Activated gamma-delta T cell (primary cell): ENCODE results near the gene CHST11.

Experiments used
- DNase-seq: peaks from one replicate; lab custom pipeline; 2025; lab: John Stamatoyannopoulos, UW

The CHST11 gene

DNA sequence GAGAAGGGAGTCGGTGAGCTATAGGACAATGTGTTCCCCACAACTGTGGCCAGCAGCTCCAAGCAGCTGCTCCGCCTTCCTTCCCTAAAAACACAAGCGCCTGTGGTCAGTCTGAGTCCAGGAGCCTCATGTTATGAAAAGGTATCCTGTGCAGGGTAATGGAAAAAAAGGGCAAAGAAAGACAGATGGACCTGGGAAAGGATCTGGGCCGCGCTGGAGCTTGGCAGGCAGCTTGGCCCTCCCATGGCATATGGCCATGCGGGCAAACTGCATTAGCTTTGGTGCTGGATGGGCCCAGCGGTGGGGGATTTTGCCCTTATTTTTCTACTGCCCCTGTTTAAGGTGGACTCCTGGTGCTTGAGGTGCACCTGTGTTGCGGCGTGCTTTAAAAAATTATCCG, 23.7 kb upstream of the CHST11 start:
- DNase-seq: no peak

GRCh38 chr12:104434129-104434528, 22.6 kb upstream of the CHST11 start:
- no peak for DNase-seq

DNA sequence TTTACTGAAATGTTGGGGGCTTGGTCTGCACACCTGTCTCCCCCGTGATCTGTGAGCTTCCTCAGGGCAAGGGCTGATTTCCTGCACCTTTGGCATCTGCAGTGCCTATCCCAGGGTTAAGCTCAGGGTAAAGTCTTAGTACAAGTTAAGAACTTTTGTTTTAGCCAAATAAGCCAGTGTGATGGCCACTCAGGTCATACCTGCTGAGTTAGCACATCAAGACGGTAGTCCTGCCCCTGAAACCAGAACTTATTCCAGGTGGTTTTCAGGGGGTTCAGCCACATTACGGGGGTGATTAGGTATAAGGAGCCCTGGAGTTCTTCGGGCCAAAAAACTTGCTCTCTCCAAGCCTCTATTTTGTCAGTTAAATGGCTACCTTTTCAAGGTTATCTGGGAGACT, 21.6 kb upstream of the CHST11 start:
- DNase-seq: no peak

DNA sequence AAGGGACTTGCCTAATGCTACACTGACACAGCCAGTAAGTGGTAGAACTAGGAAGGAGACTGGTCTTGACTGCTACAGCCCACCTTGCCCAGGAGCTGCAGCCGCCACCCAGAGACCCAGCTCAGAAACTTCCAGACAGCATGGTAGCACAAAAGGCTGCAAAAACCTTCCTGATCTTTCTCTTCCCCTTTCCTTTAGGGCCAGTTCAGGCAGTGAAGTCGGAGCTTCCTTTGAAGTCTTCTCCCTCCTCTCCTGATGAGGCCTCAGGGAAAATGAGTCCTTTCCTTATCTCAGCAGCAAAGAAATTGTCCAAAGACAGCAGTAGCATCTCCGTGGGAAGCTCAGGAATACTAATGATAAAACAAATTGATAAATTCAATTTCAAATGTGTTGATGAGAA, 21.0 kb upstream of the CHST11 start:
- DNase-seq: no peak

DNA sequence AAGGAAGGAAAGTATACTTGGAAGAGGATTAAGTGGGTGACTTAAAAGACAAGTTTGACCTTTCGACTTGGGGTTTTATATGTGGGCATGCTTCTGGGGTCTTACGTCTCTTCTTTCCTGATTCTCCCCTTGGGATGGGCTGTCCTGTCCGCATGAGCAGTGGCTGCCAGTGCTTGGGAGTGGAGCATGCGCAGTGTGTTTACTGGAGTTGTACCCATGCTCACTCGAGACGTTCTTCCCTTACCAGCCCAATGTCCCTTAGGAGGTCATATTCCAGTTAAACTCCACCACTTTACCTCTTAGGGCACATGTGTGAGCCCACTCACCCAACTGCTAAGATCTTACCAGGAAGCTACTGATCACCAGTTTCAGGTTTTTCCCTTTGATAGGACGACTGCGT, 20.0 kb upstream of the CHST11 start:
- no peak for DNase-seq

DNA sequence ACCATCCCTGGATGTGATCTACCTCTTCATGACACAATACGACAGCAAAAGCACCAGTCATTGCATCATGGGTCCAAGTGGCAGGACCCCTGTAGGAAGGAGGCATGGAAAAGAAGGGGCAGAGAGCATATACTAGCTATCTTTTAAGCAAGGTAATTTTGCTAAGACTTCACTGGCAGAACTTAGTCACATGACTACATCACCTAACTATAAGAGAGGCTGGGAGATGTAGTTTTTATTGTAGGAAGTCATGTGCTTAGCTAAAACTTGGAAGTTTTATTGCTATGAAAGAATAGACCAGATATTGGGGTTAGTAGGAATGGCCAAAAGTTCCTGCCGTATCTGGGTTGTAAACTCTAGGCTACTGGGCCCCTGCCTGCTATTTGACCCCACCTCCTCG, 18.6 kb upstream of the CHST11 start:
- no peak for DNase-seq

- DNase-seq: no peak
These were observed 17.6 kb upstream of the CHST11 start for GRCh38 chr12:104439137-104439536.

DNA sequence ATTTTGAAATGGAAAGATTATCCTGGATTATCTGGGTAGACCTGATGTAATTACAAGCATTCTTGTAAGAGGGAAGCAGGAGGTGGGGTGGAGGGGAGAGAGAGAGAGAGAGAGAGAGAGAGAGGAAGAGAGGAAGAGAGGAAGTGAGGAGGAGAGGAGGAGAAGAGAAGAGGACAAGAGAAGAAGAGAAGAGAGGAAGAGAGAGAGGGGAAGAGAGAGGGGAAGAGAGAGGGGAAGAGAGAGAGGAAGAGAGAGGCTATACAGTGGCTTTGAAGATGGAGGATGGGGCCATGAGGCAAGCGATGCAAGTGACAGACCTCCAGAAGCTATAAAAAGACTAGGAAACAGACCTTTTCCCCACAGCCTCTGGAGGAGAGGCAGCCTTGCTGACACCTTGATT, 13.7 kb upstream of the CHST11 start:
- DNase-seq: no peak

DNA sequence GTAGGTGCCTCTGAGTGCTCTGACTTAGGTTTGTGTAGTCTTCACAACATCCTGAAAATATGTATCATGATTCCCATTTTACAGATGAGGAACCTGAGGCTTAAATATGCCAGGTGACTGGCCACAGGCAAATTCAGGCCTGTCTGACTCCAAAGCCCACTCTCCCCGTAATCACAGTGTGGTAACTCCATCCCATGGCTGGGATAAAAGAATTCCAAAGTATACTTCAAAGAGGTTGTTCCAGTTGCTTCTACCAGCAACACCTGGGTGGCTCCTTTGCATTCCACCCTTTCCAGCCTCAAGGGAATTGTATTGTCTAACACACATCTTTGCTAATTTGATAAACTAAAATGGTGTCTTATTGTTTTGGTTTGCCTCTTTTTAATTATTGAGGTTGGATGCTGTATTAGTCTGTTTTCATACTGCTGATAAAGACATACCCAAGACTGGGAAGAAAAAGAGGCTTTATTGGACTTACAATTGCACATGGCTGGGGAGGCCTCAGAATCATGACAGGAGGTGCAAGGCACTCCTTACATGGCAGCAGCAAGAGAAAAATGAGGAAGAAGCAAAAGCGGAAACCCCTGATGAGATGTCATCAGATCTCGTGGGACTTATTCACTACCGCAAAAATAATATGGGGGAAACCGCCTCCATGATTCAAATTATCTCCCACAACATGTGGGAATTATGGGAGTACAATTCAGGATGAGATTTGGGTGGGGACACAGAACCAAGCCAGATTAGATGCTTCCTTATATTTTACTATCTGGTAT, 9.9 kb upstream of the CHST11 start:
- DNase-seq: no peak

DNA sequence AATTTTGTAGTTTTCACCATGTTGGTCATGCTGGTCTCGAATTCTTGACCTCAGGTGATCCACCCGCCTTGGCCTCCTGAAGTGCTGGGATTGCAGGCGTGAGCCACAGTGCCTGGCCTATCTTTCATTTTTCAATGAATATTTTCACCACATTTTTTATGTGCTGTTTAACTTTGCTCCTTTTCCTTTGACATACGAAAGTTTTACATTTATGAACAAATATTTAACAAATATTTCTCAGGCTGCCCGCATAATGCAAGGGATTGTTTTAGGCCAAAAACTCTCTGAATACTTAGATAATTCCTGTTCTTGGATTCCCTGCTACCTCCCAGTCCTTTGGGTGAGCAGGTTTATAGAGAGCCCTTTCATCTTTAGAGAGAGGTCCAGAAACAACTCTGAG, 8.7 kb upstream of the CHST11 start:
- DNase-seq: no peak

DNA sequence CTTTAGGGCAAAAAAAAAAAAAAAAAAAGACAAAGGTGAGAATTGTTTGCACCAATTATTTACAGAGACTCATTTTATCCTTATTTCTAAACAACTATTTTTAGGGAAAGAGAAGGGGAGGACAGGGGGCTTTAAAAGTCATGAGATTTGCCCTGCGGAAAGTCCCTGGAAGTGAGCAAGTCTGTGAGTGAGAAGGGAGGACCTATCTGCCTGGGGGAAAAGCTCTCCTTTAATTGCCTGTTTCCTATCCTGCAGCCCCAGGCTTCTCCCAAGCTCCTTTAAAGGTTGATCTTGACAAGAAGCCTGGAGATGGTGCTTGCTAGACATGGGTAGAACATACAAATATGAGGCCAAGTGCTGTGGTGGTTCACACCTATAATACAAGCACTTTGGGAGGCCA, 8.3 kb upstream of the CHST11 start:
- no peak for DNase-seq

GRCh38 chr12:104450700-104451099, 6.0 kb upstream of the CHST11 start:
- DNase-seq: no peak

GRCh38 chr12:104452087-104452486, 4.7 kb upstream of the CHST11 start:
- DNase-seq: no peak

DNA sequence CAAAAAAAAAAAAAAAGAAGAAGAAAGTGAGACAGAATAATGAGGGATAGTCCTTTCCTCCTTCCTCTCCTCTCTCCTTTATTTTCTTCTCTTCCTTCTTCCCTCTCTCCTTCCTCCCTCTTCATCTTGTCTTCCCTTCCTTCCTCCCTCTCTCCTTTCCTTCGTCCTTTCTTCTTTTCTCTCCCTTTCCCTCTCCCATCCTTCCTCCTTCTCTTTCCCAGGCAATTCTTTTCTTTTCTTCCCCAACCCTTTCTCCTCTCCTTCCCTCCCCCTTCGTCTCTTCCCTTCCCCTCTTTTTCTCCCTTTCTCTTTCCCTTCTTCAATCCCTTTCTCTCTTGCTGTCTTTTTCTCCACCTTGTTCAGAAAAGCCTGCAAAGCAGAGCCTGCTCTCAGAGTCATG, 3.6 kb upstream of the CHST11 start:
- no peak for DNase-seq

DNA sequence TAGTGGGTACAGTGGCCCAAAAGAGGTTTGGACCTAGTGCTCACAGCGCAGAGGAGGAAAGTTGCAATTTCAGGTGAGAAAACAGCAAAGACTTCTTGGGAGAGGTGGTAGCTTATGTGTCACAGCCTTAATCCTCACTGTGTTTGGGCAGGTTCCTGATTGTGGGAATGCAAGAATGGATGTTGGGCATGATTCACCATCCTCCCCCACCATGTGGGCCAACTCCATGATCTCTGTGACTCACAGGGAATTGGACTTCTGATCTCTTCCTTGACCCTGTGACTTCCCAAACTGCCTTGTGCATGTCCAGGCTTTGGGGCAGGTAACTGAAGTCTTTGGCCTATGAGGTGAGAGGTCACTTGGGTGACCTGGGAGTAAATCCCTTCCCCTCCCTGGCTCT, 1.8 kb upstream of the CHST11 start:
- DNase-seq: no peak

DNA sequence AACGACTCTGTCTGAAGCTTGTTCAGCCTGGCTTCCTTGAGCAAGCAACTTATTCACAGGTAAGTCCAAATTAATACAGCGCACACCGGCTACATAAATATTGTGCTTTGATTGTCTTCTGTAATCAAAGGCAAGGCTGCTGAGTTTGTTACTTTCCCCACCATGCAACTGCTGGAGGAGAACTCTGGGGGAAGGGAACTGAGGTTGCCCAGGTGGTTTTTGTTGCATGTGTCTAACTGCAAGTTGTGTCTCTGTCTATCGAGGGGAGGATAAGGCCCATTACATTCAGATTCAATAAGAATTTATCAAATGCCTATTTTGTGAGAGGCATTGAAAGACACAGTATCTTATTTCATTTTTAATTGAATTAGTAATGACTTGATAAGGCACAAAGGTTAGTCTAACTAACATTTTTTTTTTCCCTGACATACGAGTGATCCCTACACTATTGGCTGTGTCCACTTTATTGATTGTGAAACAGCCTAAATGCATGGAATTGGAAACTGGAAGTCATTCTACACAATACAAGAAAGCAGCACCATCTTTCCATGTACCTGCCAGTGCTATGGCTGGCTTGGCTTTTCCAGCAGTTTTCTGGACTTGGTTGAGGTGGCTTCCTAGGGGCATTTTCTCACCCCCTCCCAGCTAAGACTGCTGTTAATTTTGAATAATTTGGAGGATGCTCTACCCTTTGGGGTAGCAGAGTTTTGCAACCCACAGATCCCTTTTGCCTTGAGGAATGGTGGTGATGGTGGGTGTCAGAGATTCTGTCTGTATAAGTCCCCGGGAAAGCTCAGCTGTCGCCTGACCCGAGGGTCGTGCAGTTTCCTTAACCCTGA, 951 bp upstream of the CHST11 start:
- no peak for DNase-seq

GRCh38 chr12:104456950-104457745, 400 bp downstream of the CHST11 start:
- no peak for DNase-seq

- peak; percentile 35 for DNase-seq
These were observed 1.3 kb downstream of the CHST11 start for GRCh38 chr12:104457746-104458693.

DNA sequence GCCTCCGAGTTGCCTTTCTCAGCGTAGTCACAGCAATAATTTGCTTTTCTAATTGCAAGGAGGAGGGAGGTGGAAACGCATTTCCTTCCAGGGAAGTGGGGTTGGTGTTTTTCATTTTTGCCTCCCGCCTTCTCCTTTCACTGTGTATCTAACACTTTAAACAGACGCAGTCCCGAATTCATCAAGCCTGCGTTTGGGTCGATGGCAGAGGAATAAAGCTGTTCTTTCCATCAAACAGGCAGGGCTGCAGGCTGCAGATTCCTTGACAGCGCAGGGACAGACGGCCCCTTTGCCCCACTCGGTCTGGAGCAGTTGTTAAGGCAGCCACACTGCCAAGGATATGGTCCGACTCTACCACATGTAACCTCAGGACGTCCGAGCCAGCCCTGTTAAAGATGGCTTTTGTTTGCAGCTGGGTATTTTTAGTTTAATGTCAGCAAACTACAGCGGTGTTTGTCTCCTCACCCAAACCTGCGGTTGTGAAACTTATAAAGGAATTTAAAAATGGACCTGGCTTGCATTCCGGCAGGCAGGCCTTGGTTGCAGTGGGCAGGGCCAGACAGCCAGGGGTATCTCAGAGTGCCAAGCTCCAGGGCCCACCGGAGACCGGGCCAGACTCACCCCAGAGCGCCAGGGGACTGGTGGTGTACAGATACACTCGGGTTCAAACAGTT, 2.1 kb downstream of the CHST11 start:
- DNase-seq: no peak

- DNase-seq: no peak
These were observed 2.7 kb downstream of the CHST11 start for GRCh38 chr12:104459368-104459909.
